ENCODE results near the gene FAAP100.

FAAP100 gene, protein sequence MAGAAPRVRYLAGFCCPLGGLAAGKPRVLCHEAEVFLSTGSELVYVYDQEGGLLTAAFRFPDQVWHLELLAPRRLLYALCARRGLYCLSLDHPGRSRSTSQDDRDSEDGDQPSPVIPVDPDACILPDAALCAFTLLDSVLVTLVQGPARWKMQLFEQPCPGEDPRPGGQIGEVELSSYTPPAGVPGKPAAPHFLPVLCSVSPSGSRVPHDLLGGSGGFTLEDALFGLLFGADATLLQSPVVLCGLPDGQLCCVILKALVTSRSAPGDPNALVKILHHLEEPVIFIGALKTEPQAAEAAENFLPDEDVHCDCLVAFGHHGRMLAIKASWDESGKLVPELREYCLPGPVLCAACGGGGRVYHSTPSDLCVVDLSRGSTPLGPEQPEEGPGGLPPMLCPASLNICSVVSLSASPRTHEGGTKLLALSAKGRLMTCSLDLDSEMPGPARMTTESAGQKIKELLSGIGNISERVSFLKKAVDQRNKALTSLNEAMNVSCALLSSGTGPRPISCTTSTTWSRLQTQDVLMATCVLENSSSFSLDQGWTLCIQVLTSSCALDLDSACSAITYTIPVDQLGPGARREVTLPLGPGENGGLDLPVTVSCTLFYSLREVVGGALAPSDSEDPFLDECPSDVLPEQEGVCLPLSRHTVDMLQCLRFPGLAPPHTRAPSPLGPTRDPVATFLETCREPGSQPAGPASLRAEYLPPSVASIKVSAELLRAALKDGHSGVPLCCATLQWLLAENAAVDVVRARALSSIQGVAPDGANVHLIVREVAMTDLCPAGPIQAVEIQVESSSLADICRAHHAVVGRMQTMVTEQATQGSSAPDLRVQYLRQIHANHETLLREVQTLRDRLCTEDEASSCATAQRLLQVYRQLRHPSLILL
- long read RNA-seq, transcript FAAP100-201 (9 exons, 3,627 nt) = major isoform, 50 of 116 reads
- long read RNA-seq, transcript FAAP100-203 (9 exons, 3,822 nt) = minor isoform, 9 of 116 reads
- long read RNA-seq, partial matches to known transcripts = 9 of 116 reads
- long read RNA-seq, other reads (novel, unspliced or antisense) = 44 of 116 reads

DNA sequence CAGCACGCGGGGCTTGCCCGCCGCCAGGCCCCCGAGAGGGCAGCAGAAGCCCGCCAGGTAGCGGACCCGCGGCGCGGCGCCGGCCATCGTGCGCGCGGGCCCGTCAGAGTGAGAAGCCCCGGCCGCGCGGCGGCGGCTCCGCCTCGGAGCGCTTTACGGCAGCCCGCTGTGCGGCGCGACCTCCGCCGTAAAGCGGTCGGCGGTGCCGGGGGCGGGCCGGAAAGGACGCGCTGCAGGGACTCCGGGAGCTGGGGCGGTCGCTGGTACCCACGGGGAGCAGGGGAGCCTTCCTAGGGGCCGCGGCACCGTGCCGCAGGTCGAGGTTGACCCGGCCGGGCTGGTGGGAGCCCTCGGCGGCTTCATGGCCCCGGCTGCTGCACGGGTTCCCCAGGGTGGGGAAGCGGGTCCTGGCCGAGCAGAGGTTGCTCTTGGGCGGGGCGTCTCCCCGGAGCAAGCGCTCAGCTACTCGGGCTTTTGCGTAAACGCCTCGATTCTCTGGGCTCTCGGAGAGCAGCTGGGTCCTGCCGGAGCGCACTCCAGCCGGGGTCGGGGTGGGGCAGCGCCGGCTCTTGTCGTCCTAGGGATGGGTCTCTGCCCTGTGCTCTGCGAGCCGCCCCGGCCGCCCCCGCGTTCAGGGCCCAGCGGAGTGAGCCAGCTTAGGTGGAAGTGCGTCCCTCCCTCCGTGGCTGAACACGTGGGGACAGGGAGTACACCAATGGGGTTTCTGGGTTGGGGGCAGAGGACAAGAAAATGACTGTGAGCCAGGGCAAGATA lies at the start of gene FAAP100:
Gene FAAP100, minus strand, starts transcription at position 110 of the 774 bp plus-strand sequence. Its CDS starts 23 bp downstream, at position 87.
- TF ChIP-seq, protein P1, sequence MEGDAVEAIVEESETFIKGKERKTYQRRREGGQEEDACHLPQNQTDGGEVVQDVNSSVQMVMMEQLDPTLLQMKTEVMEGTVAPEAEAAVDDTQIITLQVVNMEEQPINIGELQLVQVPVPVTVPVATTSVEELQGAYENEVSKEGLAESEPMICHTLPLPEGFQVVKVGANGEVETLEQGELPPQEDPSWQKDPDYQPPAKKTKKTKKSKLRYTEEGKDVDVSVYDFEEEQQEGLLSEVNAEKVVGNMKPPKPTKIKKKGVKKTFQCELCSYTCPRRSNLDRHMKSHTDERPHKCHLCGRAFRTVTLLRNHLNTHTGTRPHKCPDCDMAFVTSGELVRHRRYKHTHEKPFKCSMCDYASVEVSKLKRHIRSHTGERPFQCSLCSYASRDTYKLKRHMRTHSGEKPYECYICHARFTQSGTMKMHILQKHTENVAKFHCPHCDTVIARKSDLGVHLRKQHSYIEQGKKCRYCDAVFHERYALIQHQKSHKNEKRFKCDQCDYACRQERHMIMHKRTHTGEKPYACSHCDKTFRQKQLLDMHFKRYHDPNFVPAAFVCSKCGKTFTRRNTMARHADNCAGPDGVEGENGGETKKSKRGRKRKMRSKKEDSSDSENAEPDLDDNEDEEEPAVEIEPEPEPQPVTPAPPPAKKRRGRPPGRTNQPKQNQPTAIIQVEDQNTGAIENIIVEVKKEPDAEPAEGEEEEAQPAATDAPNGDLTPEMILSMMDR (IDR thresholded peaks at IDR 0.05; ENCODE audit: insufficient read depth, low read length) = no peak
- TF ChIP-seq, protein P2, sequence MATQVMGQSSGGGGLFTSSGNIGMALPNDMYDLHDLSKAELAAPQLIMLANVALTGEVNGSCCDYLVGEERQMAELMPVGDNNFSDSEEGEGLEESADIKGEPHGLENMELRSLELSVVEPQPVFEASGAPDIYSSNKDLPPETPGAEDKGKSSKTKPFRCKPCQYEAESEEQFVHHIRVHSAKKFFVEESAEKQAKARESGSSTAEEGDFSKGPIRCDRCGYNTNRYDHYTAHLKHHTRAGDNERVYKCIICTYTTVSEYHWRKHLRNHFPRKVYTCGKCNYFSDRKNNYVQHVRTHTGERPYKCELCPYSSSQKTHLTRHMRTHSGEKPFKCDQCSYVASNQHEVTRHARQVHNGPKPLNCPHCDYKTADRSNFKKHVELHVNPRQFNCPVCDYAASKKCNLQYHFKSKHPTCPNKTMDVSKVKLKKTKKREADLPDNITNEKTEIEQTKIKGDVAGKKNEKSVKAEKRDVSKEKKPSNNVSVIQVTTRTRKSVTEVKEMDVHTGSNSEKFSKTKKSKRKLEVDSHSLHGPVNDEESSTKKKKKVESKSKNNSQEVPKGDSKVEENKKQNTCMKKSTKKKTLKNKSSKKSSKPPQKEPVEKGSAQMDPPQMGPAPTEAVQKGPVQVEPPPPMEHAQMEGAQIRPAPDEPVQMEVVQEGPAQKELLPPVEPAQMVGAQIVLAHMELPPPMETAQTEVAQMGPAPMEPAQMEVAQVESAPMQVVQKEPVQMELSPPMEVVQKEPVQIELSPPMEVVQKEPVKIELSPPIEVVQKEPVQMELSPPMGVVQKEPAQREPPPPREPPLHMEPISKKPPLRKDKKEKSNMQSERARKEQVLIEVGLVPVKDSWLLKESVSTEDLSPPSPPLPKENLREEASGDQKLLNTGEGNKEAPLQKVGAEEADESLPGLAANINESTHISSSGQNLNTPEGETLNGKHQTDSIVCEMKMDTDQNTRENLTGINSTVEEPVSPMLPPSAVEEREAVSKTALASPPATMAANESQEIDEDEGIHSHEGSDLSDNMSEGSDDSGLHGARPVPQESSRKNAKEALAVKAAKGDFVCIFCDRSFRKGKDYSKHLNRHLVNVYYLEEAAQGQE (IDR thresholded peaks at IDR 0.05; ENCODE audit: insufficient replicate concordance, low read depth) = peak; percentile 65
- Histone ChIP-seq H3K4me3 (replicated peaks; ENCODE audit: insufficient read depth, low read length) (peak within 1 kb of the TSS; percentile 97), H3K27ac (replicated peaks) (peak within 1 kb of the TSS; percentile 74), H3K27me3 (ENCODE audit: insufficient read depth, poor library complexity, severe bottlenecking) (no peaks in the 10 kb centered on the region)
- peak; percentile 74 to 83 for DNase-seq (ENCODE audit: low read depth in 1 of 2, low spot score in 1 of 2)

- H3K4me3 ChIP-seq (replicated peaks; ENCODE audit: insufficient read depth, low read length) = no peak overlapping the region
- DNase-seq (ENCODE audit: low read depth in 1 of 2, low spot score in 1 of 2) = peak in 1 of 2 experiments; percentile 66
- no peak overlapping the region for H3K27ac ChIP-seq (replicated peaks)
- no peaks in the 10 kb centered on the region for H3K27me3 ChIP-seq (ENCODE audit: insufficient read depth, poor library complexity, severe bottlenecking)
- TF ChIP-seq, protein P1 (IDR thresholded peaks at IDR 0.05; ENCODE audit: insufficient read depth, low read length) = peak; percentile 45
- no peak for TF ChIP-seq POLR2AphosphoS5 (IDR thresholded peaks at IDR 0.05; ENCODE audit: low read depth)
Observed at GRCh38 chr17:81601525-81602120, 49.5 kb upstream of the FAAP100 start.

DNA sequence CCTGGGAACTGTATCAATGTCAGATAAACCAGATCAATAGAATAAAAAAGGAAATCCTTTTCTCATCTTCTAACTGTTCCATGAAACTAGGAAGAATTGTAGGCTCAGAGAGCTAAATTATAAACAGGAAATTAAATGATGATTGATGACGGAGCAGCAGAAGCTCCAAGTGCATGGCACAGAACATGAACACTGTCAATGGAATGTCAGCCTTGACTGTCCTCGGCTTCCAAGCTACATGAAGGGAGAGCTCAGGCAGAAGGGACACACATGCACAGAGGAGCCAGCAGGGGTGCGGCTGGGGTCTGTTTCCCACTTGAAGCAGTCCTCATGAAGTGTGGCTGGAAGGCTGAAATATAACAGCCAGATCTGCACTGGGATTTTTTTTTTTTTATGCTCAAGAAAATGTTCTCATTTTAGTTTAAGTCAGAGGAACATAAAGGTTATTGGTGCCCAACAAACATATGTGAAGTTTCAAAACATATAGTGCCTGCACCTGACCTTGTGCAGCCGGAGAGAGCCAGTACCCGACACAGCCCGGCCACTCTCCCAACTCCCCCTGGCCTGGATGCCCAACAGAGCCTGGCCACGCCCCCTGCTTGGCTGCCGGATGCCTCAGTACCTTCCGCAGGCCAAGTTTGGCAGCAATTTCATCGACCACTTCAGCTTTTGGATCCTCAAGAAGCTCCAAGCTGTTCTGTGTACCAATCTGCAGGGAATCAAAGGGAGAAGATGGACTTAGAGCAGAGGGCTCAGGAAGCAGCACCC lies 47.8 kb upstream of the FAAP100 start:
- no peak for DNase-seq (ENCODE audit: low read depth in 1 of 2, low spot score in 1 of 2)
- H3K27ac ChIP-seq (replicated peaks) = no peak overlapping the region
- no peak for TF ChIP-seq SPI1 (IDR thresholded peaks at IDR 0.05; ENCODE audit: borderline replicate concordance, low read depth)
- TF ChIP-seq POLR2AphosphoS5 (IDR thresholded peaks at IDR 0.05; ENCODE audit: low read depth) = no peak
- TF ChIP-seq, protein P2 (IDR thresholded peaks at IDR 0.05; ENCODE audit: insufficient replicate concordance, low read depth) = no peak
- no peak for TF ChIP-seq GABPA (IDR thresholded peaks at IDR 0.05; ENCODE audit: low read depth)
- TF ChIP-seq, protein P1 (IDR thresholded peaks at IDR 0.05; ENCODE audit: insufficient read depth, low read length) = no peak

More for the DNA sequence above, 47.8 kb upstream of the FAAP100 start:
- H3K4me3 ChIP-seq (replicated peaks; ENCODE audit: insufficient read depth, low read length) = no peak overlapping the region
- H3K27me3 ChIP-seq (ENCODE audit: insufficient read depth, poor library complexity, severe bottlenecking) = no peaks in the 10 kb centered on the region

All from HL-60 (cell line).